Adrenal gland (tissue), 12 donors: ENCODE data around the gene SPIB. TPM values are rescaled to one million over a fixed set of nuclear protein-coding genes. Genes with fewer than 3 reads are reported as not detected.

ENCODE experiments used
- DNase-seq, 7 donors: peaks; one replicate each; pipeline ENCODE4 v3.0.0-alpha.2; 2019 to 2020
- H3K27ac ChIP-seq, 5 donors: fragments of 200-600 bp; sonication (generic) in 4 of 5; 1 replicate in 3 of 5; 2 replicates in 2 of 5; pipeline versions ENCODE4 v1.5.1 to v1.8.0; 2016 to 2020; ENCODE audit warnings: mild to moderate bottlenecking in 1 of 5
- H3K27me3 ChIP-seq: fragments of 200-600 bp; 2 replicates; pipeline ENCODE4 v1.8.0; 2021
- H3K36me3 ChIP-seq, 2 donors: fragments of 200-600 bp; replicated peaks in 1 of 2; 1 replicate in 1 of 2; 2 replicates in 1 of 2; pipeline versions ENCODE4 v1.5.1 to v1.8.0; 2018 to 2022
- H3K4me1 ChIP-seq, 2 donors: fragments of 200-600 bp; replicated peaks in 1 of 2; 1 replicate in 1 of 2; 2 replicates in 1 of 2; pipeline versions ENCODE4 v1.5.1 to v1.8.0; 2018 to 2021
- H3K4me3 ChIP-seq, 4 donors: fragments of 200-600 bp; sonication (generic) in 3 of 4; one replicate each; pipeline ENCODE4 v1.5.1; 2016 to 2018
- H3K9me3 ChIP-seq, 3 donors: fragments of 200-600 bp; sonication (generic) in 1 of 3; replicated peaks in 1 of 3; 1 replicate in 2 of 3; 2 replicates in 1 of 3; pipeline versions ENCODE4 v1.5.1 to v1.8.0; 2016 to 2021
- CTCF ChIP-seq, 6 experiments: fragments of 450-650 bp in 4 of 6; fragments of 200-600 bp in 2 of 6; sonication (generic) in 1 of 6; IDR thresholded peaks; 1 replicate in 5 of 6; 2 replicates in 1 of 6; pipeline versions ENCODE4 v1.5.1 to v1.8.0; 2016 to 2021; ENCODE audit warnings: antibody characterized with exemption in 6 of 6, mild to moderate bottlenecking in 2 of 6, moderate library complexity in 1 of 6
- POLR2A ChIP-seq, 2 donors: fragments of 450-650 bp; IDR thresholded peaks; one replicate each; pipeline ENCODE4 v1.6.1; 2017; ENCODE audit warnings: antibody characterized with exemption in 2 of 2, mild to moderate bottlenecking in 2 of 2, moderate library complexity in 1 of 2
- WGBS, 4 donors: extraction: QIAGEN DNeasy Blood & Tissue Kit in 2 of 4; methylation state at CpG; one replicate each; pipeline versions ENCODE4 v1.1.5 to v1.1.7; 2013 to 2017; 5-methylcytosine and 5-hydroxymethylcytosine counted together
- intact Hi-C, 2 donors: fragments of 100-400 bp; cut with DNase I; formaldehyde crosslinking; loops; one replicate each; pipeline versions ENCODE4 v1.14.1 to v1.15.0; 2022 to 2023
- polyA plus RNA-seq, 3 donors: library from polyadenylated mRNA; stranded (reverse); fragments of 200-250 nt in 2 of 3; fragments of 350-450 nt in 1 of 3; fragmentation: Illumina TruSeq in 1 of 3; extraction: RNeasy Lipid Tissue Mini Kit (QIAGEN cat#74804) in 1 of 3; gene quantifications; one replicate each; pipeline ENCODE4 v1.2.3, GENCODE V29; 2013 to 2014
- total RNA-seq, 9 donors: library from RNA; depleted of rRNA in 4 of 9; stranded (reverse); fragments of >200 nt in 4 of 9; fragments of 120-200 nt in 1 of 9; fragmentation: NEBNext Ultra II Directional in 1 of 9; extraction: Animal tissue kit (Norgen Biotek cat#: 25700) in 1 of 9; gene quantifications; one replicate each; pipeline versions ENCODE4 v1.1.0 to v1.2.4, GENCODE V29; 2013 to 2023
- donor health status: healthy with polysubstance abuse.
- donor health status: Bipolar disorder and iron deficiency.
- donor health status: DM: yes; HTN: yes; CAD: no.
- donor health status: DM: no; HTN: no; CAD: no.
- donor health status: DM: no; HTN: no; CAD: no.
- donor health status: DM: yes; HTN: yes; CAD: no.

SPIB gene
- total and polyA plus RNA-seq, 12 donors: 0.03 to 0.29 (median 0.12) TPM; not detected in 8

- no peak overlapping the region for H3K27ac ChIP-seq
- H3K4me1 ChIP-seq: peaks cover 9 to 12% of the 10 kb centered on the region in 2 donors
- no peak overlapping the region for H3K4me3 ChIP-seq
- 79 to 86% (median 82%) methylated on average over 9 to 12 of the region's 12 CpGs for WGBS, 4 donors
- no peaks in the 10 kb centered on the region for H3K9me3 ChIP-seq
- no peaks in the 10 kb centered on the region for H3K27me3 ChIP-seq
- peaks cover 0 to 22% of the 10 kb centered on the region in 2 donors for H3K36me3 ChIP-seq
- intact Hi-C loops: no loop called here
- TF ChIP-seq CTCF (IDR thresholded peaks at IDR 0.05) (no peak), POLR2A (IDR thresholded peaks at IDR 0.05) (no peak)
- no peak for DNase-seq
Measured at GRCh38 chr19:50475101-50475568, 56.4 kb downstream of the SPIB start.

DNA sequence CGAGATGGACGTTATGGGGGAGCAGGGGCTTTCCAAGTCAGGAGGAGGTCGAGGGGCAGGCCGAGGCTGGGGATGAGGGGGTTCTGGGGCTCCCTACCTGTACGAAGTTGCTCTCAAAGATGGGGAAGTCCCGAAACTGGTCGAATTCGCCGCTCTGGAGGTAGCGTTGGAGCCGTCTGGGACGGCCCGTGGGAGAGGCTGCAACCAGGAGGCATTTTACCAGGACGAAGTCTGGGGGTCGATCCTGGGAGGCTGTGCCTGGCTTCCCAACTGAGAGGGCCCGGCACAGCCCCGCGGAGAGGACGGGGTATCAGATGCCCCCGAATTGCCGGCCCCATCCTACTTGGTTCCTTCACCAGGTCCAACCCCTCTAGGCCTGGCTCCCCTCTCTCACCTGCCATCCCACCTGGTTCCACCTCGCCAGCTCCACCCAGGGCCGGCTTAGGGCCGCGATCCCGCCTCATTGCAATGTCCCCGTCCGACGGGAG, 57.0 kb downstream of the SPIB start:
- peak overlapping the region in 1 of 4 donors; percentile 68 for H3K4me3 ChIP-seq
- WGBS, 4 donors: 66 to 80% (median 72%) methylated on average over 21 to 29 of the region's 29 CpGs

GRCh38 chr19:50476224-50476906, 57.6 kb downstream of the SPIB start, which contains the start of the genes EMC10 and GARIN5A:
TSS of gene EMC10 (plus strand) at chr19:50476507. CDS start at chr19:50476545, 38 bp downstream.
TSS of gene GARIN5A (minus strand) at chr19:50476848. CDS start at chr19:50476388, 460 bp downstream.
- 2 to 7% (median 3%) methylated on average over 10 to 58 of the region's 58 CpGs for WGBS, 4 donors
- peak; percentile 91 to 97 (median 94) for DNase-seq
- no peaks in the 10 kb centered on the region for H3K9me3 ChIP-seq
- intact Hi-C loops: no loop called here
- peaks cover 9 to 12% of the 10 kb centered on the region in 2 donors for H3K4me1 ChIP-seq
- no peaks in the 10 kb centered on the region for H3K27me3 ChIP-seq
- peak; percentile 72 to 76 for TF ChIP-seq POLR2A (IDR thresholded peaks at IDR 0.05)
- peak in 2 of 6 experiments; percentile 10 to 21 for TF ChIP-seq CTCF (IDR thresholded peaks at IDR 0.05)
- peak within 1 kb of the TSS; percentile 47 to 96 (median 70) for H3K4me3 ChIP-seq
- peak within 1 kb of the TSS in 4 of 5 donors; percentile 36 to 87 (median 66) for H3K27ac ChIP-seq
- H3K36me3 ChIP-seq: peaks cover 0 to 34% of the 10 kb centered on the region in 2 donors

More for the DNA sequence above, 57.0 kb downstream of the SPIB start:
- Histone ChIP-seq H3K9me3 (no peaks in the 10 kb centered on the region), H3K27me3 (no peaks in the 10 kb centered on the region), H3K27ac (peak overlapping the region in 2 of 5 donors; percentile 45 to 81), H3K36me3 (peaks cover 0 to 29% of the 10 kb centered on the region in 2 donors), H3K4me1 (peaks cover 9 to 12% of the 10 kb centered on the region in 2 donors)
- intact Hi-C loops: no loop called here
- no peak for TF ChIP-seq POLR2A (IDR thresholded peaks at IDR 0.05)
- peak in 1 of 6 experiments; percentile 14 for TF ChIP-seq CTCF (IDR thresholded peaks at IDR 0.05)
- DNase-seq: no peak

- no peaks in the 10 kb centered on the region for H3K27me3 ChIP-seq
- peaks cover 0 to 39% of the 10 kb centered on the region in 2 donors for H3K36me3 ChIP-seq
- no peak for DNase-seq
- WGBS, 4 donors: 20 to 39% (median 25%) methylated on average over 10 to 20 of the region's 20 CpGs
- no peaks in the 10 kb centered on the region for H3K9me3 ChIP-seq
- peaks cover 9 to 12% of the 10 kb centered on the region in 2 donors for H3K4me1 ChIP-seq
- intact Hi-C loops: no loop called here
- H3K27ac ChIP-seq: peak overlapping the region in 3 of 5 donors; percentile 36 to 87 (median 81)
- TF ChIP-seq CTCF (IDR thresholded peaks at IDR 0.05) (no peak), POLR2A (IDR thresholded peaks at IDR 0.05) (no peak)
- H3K4me3 ChIP-seq: peak overlapping the region in 3 of 4 donors; percentile 47 to 71 (median 68)
Measured at GRCh38 chr19:50476907-50477238, 58.1 kb downstream of the SPIB start.
